Glomerular visceral epithelial cell (primary cell): ENCODE results near the gene LHFPL6.

Experiments used
- DNase-seq: peaks from one replicate; pipeline ENCODE4 v3.0.0-alpha.2; 2016; ENCODE audit errors: extremely low spot score

LHFPL6 gene

GRCh38 chr13:39602614-39603366, at the start of gene LHFPL6:
Gene LHFPL6 (minus strand): TSS chr13:39603193.
- DNase-seq, result peak; percentile 84

DNA sequence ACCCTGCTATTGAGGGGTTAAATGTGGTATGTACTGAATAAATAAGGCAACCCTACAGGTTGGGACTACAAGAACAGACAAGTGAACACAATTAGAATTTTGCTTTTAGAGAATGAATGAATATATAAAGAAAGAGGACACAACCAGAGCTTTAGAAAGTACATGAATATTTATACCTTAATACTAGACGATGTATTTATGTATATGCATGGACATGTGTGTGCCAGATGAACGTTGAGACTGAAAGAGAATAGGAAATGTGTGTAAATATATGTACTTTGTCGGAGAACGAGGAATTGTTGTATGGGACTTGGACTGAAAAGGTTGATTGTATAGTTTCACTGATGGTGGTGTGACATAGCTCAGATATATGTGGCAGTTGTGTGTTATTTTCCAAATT, 43.1 kb upstream of the LHFPL6 start:
- DNase-seq, result no peak

DNA sequence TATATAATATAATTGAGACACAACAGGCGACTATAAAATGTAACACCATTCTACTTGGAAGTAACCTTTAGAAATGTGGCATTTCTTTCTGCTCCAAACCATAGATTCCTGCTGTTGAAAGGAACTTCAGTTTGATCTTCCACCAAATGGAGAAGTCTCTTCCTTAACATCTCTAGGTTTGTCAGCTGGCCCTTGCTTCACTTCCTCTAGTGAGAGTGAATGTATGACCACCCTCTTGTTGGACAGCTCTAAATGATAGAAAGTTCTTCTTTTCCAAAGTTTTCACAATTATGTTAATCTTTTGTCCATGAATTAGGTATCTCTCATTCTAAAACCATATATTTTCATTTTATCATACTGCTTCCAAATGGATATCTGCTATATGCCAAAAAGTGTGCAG, 38.7 kb upstream of the LHFPL6 start:
- DNase-seq, result no peak

DNA sequence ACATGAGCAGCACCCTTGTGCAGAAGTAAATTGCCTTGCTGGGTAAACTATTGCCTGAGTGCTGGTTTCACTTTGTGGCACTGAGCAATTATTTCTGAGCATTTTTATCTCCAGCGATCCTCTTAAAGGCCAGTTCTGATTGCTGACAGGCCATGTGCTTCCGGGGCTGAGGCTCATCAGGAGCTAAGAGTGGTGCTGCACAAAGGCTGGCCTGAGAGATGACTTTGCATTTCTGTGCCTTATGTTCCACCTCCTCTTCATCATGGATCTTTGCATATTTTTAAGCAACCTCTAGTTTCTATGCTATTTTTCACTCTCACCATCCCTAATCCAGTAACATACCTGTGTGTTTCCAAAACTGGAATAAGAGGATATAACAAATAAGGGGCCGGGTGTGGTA, 34.9 kb upstream of the LHFPL6 start:
- DNase-seq, result no peak

DNA sequence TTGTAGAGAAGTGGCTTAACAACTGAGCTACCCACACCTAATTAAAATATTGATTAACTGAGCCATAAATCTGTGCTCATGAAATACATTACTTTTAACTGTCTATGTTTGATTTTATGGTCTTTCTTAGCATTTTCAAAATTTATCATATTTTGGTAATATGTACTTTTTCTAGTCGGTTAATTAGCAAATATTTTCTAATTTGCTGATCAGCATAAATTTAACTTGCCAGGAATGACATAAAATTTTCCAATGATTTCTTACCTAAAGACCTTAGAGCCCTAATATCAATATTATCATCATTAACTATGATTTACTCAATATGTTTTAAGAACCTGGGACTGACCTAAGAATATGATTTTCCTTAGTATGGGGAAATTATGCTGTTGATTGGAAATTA, 32.6 kb upstream of the LHFPL6 start:
- no peak for DNase-seq

DNA sequence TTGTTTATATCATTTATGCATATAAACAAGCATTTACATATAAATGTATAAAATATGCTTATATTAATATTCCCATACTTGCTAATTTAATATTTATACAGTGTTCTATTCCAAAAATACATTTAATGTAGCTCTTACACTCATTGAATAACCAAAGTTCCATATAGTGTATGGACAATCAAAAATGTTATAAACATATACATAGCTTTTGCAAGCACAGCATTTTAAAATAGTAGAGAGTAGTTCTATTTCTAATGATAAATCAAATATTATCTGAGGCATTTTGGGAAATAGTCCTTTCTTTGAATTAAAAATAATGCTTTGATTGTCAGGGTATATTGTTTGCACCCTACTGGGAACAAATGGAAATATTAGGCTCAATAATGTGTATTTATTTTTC, 30.0 kb upstream of the LHFPL6 start:
- DNase-seq, result no peak

DNA sequence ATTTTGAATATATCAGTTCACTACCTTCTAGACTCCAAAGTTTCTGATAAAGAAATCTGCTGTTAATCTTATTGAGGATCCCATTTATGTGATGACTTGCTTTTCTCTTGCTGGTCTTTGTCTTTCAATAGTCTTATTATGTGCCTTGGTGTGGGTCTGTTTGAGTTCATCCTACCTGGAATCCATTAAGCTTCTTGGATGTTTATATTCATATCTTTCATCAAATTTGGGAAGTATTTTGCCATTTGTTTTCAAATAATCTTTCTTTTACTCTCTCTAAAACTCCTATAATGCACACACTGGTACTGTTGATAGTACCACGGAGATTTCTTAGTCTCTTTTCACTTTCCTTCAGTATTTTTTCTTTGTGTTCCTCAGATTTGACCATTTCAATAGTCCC, 28.3 kb upstream of the LHFPL6 start:
- no peak for DNase-seq

- DNase-seq, result no peak
Observed at GRCh38 chr13:39623466-39623865, 20.5 kb upstream of the LHFPL6 start.

DNA sequence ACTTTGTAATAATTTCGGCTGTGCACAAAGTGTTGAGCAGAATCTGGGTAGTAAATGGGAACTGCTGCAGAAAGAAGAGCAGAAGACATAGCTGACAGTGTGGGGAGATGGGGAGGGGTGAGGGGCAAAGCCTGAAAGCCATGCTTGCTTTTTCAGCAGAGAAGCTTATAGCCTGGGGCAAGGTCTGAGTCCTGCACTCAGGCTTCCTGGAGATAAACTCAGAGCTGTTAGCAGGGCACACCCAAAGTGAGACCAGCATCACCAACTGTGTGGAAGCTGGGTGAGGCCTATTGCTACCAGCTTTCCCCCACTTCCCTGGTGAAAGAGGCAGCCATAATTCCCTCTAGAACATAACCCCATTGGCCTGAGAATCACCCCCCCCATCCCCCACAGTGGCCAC, 15.6 kb upstream of the LHFPL6 start:
- no peak for DNase-seq

DNA sequence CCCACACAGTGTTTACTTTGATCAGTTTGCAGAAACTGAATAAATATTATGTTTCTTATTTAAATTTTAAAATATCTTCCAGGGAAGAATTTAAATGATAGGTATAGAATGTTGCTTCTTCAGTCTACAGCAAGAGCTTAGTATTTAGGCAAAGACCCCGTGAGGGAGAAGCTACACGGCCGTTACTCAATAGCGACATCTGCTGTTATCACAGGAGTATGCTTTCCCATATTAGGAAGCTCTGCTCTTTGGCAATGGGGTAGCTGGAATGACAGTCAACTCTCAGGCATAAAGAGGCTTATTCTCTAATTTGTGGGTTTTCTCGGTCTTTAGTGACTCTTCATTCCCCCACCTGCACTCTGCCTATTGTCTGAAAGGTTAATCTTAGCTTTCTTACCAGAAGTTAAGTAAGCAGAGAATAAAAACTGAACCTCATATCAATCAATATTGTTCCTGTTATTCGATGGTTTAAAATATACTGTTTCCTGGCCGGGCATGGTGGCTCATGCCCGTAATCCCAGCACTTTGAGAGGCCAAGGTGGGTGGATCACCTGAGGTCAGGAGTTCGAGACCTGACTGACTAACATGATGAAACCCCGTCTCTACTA, 13.2 kb upstream of the LHFPL6 start:
- peak; percentile 67 for DNase-seq

DNA sequence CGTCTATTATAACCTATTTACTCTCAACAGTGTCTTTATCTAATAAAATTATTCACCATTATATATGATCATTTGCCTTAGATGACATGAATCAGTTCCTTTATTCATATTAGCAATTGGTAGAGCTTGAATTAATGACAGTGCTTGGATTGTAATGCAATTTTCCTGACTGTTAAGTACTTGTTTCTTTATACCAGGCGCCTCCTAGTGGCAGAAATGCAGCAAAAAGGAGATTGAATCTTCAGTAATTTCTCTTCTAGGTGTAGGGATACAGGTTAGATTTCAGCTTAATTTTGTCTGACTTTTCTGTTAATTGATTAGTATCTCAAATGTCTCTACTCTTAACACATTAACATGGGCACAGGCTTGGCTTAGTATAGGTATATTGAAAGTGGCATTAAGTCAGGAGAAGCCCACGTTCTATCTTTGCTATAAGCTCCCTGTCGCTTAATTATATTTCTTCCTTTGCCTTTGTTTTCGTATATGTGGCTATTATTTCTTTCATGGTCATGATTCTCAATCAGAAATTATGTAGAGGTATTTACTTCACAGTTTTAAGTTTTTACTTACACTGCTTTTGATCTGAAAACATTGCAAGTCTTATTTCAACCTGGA, 9.1 kb upstream of the LHFPL6 start:
- peak; percentile 68 for DNase-seq

DNA sequence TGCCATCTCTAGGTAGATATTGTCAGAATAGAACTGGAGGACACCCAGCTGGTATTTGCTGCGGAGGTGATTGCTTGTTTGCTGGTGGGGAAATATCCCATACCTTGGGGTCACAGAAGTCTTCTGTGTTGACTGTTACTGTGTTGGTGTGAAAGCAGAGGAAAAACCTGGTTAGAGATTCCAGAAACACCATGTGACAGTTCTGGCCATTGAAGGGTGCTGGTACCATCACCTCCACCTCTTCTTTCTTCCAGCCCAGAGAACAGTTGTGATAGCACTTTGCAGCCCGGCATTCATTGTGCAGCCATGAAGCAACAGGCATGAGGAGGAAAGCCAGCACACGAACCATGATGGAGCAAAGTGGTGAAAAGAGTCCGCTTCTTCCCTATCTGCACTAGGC, 4.9 kb upstream of the LHFPL6 start:
- no peak for DNase-seq

DNA sequence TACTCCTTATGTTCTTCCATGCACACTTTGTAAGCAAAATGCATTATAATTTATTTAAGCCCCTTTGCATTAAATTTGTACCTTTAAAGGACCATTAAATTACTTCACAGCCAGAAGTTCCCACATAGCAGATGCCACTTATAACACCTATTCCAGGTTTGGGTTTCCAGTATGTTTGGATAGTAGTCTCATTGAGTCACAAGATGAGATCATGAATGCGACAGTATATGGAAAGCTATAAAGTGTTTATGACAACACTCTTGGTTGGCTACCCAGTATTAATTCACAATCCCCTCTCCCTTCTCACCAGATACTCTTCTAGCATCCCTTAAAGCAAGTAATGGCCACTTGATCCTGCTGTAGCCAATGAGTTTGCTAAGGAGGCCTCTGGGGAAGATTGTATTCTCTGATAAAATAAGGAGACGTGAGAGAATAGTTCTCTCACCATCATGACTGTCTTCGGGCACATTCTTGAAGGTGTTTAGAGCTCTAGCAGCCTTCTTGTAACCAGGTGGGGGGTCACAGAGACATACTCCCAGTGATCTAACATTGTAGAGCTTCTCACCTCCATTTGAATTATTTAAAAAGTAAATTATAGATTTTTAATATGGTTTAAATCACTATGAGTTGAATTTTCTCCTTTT, 2.8 kb upstream of the LHFPL6 start:
- no peak for DNase-seq

- DNase-seq, result no peak
Observed at GRCh38 chr13:39604756-39605155, 1.8 kb upstream of the LHFPL6 start.

- DNase-seq, result peak; percentile 40
Observed at GRCh38 chr13:39603424-39603947, 493 bp upstream of the LHFPL6 start.

DNA sequence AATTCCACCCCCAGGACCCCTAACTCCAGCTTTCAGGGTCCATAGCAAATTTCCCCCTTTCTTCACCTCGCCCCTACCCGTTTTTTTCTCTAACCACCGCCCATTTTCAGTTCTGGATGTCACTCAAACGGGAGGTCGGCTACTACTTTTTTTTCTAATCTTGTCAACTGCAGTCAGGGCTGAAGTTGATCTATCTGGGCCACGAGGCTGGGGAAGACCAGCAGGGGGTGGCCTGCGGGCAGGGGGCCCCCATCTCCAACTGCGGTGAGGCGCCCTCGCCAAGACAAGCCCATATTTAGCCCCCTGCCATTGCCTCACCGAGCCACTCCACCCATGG, 748 bp downstream of the LHFPL6 start:
- no peak for DNase-seq

- no peak for DNase-seq
Observed at GRCh38 chr13:39601636-39602035, 1.4 kb downstream of the LHFPL6 start.

GRCh38 chr13:39600766-39601165, 2.2 kb downstream of the LHFPL6 start:
- no peak for DNase-seq

GRCh38 chr13:39599842-39600241, 3.2 kb downstream of the LHFPL6 start:
- no peak for DNase-seq

DNA sequence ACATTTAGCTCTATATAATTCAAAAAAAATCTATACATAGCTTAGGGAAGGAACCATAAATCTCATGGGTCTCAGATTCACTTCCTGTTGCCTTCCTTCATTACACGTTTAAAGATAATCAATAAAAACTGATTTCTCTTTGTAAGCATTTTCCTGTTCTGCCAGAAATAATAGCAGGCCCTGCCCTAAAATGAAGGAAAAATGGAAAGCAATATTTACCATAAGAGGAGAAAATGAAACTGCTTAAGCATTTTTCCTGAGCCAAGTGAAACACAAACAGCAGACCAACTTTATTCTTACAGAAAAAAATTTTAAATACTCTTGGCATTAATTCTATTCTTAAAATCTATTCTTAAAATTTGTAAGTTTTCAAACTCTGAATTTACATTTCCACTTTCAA, 4.0 kb downstream of the LHFPL6 start:
- DNase-seq, result no peak

- no peak for DNase-seq
Observed at GRCh38 chr13:39597838-39598237, 5.2 kb downstream of the LHFPL6 start.

GRCh38 chr13:39596685-39597084, 6.3 kb downstream of the LHFPL6 start:
- DNase-seq, result no peak

GRCh38 chr13:39596176-39596575, 6.8 kb downstream of the LHFPL6 start:
- DNase-seq, result no peak
